GM12878 (cell line): ENCODE results near the gene TPPP3. TPM values are rescaled to one million over a fixed set of nuclear protein-coding genes. Genes with fewer than 3 reads are reported as not detected.

ENCODE experiments used
- ATAC-seq: fragments of 200-7000 bp; cut with Tn5 transposase; 3 replicates; pipeline ENCODE4 v1.9.1; 2020; ENCODE audit warnings: mild to moderate bottlenecking, moderate library complexity
- BruUV-seq: library from RNA; stranded (reverse); fragments of 400-500 nt; replicated peaks from 2 replicates; lab custom pipeline; 2021; lab: Mats Ljungman, UMichigan
- CTCF ChIA-PET: fragments of 300-600 bp; sonication (Branson Sonifier 250); formaldehyde crosslinking; extraction: SDS; loops from one replicate; lab custom pipeline; 2021; ENCODE audit warnings: inconsistent platforms; lab: Yijun Ruan, JAX
- POLR2A ChIA-PET: fragments of 350-600 bp; formaldehyde crosslinking; extraction: SDS; loops from one replicate; lab custom pipeline; 2021; ENCODE audit warnings: inconsistent platforms; lab: Charles Lee
- RAD21 ChIA-PET: fragments of 300-600 bp; sonication (Branson Sonifier 250); formaldehyde crosslinking; loops from one replicate; lab custom pipeline; 2023; ENCODE audit warnings: antibody characterized with exemption; ENCODE audit not compliant: unreplicated experiment; lab: Charles Lee
- SMC1A ChIA-PET: fragments of 300-600 bp; sonication (Branson Sonifier 250); formaldehyde crosslinking; loops from one replicate; lab custom pipeline; 2023; ENCODE audit not compliant: unreplicated experiment, uncharacterized antibody; lab: Charles Lee
- DNase-seq: peaks from one replicate; pipeline ENCODE4 v3.0.0-alpha.2; 2011; ENCODE audit warnings: low read depth, low spot score
- FAIRE-seq: peaks from 3 replicates; lab custom pipeline; 2011; peaks lifted over from hg19 to GRCh38; lab: Jason Lieb, UNC
- H2AFZ ChIP-seq: 2 replicates; pipeline ENCODE4 v1.6.0; 2011; ENCODE audit warnings: low read depth, low read length, control low read depth; ENCODE audit not compliant: control insufficient read depth
- H3K27ac ChIP-seq: 2 replicates; pipeline ENCODE4 v1.5.1; 2011; ENCODE audit warnings: control low read depth; ENCODE audit not compliant: control insufficient read depth, insufficient read depth
- H3K27me3 ChIP-seq, 2 experiments: replicated peaks in 1 of 2; 2 replicates each; pipeline versions ENCODE4 v1.6.0 to v1.6.1; 2011; ENCODE audit warnings: low read length in 1 of 2; ENCODE audit not compliant: control insufficient read depth in 2 of 2, insufficient read depth in 2 of 2
- H3K36me3 ChIP-seq, 2 experiments: 2 replicates each; pipeline ENCODE4 v1.5.1; 2011; ENCODE audit warnings: low read length in 1 of 2; ENCODE audit not compliant: control insufficient read depth in 2 of 2, insufficient read depth in 2 of 2
- H3K4me1 ChIP-seq: 2 replicates; pipeline ENCODE4 v1.6.1; 2011; ENCODE audit warnings: mild to moderate bottlenecking, low read length, moderate library complexity, mixed read lengths; ENCODE audit not compliant: control insufficient read depth, insufficient read depth
- H3K4me2 ChIP-seq: 2 replicates; pipeline ENCODE4 v1.6.0; 2011; ENCODE audit warnings: control low read depth; ENCODE audit not compliant: control insufficient read depth, insufficient read depth
- H3K4me3 ChIP-seq: fragments of 200-600 bp; sonication (generic); 2 replicates; pipeline ENCODE4 v1.5.1; 2016
- H3K79me2 ChIP-seq: 2 replicates; pipeline ENCODE4 v1.6.0; 2011; ENCODE audit warnings: low read length; ENCODE audit not compliant: control insufficient read depth, insufficient read depth
- H3K9ac ChIP-seq: 2 replicates; pipeline ENCODE4 v1.8.0; 2011; ENCODE audit warnings: low read length, control low read depth, mixed read lengths; ENCODE audit not compliant: control insufficient read depth, insufficient read depth
- H3K9me3 ChIP-seq: replicated peaks from 3 replicates; pipeline ENCODE4 v1.5.1; 2011; ENCODE audit warnings: mild to moderate bottlenecking, low read length; ENCODE audit not compliant: control insufficient read depth, insufficient read depth
- H4K20me1 ChIP-seq: 2 replicates; pipeline ENCODE4 v1.6.0; 2011; ENCODE audit not compliant: control insufficient read depth, insufficient read depth
- CBFB ChIP-seq: IDR thresholded peaks from 2 replicates; pipeline ENCODE4 v1.6.1; 2016; ENCODE audit warnings: antibody characterized with exemption, low read depth
- CREB1 ChIP-seq: IDR thresholded peaks from 2 replicates; pipeline ENCODE4 v1.6.1; 2012; ENCODE audit warnings: low read depth, mild to moderate bottlenecking, inconsistent platforms
- CTCF ChIP-seq, 3 experiments: IDR thresholded peaks in 2 of 3; conservative IDR thresholded peaks in 1 of 3; 2 replicates each; pipeline ENCODE4 v1.5.1; 2011; ENCODE audit warnings: low read depth in 3 of 3, low read length in 3 of 3, mild to moderate bottlenecking in 3 of 3, control low read depth in 2 of 3, moderate library complexity in 2 of 3, inconsistent platforms in 1 of 3, mixed read lengths in 1 of 3; ENCODE audit not compliant: control insufficient read depth in 2 of 3, insufficient read depth in 1 of 3; ENCODE audit errors: extremely low read depth in 1 of 3
- NBN ChIP-seq: fragments of 450-650 bp; IDR thresholded peaks from 2 replicates; pipeline ENCODE4 v1.6.1; 2016
- RAD21 ChIP-seq: IDR thresholded peaks from 2 replicates; pipeline ENCODE4 v1.6.1; 2011; ENCODE audit warnings: mild to moderate bottlenecking, low read depth, low read length, moderate library complexity; ENCODE audit not compliant: insufficient read depth
- SMC3 ChIP-seq: IDR thresholded peaks from 2 replicates; pipeline ENCODE4 v1.6.1; 2011; ENCODE audit warnings: low read length, improper control_type of control experiment, borderline replicate concordance
- TAF1 ChIP-seq: IDR thresholded peaks from 2 replicates; pipeline ENCODE4 v1.6.1; 2011; ENCODE audit warnings: mild to moderate bottlenecking, low read depth, low read length, borderline replicate concordance
- ZNF217 ChIP-seq: fragments of 450-650 bp; IDR thresholded peaks from 2 replicates; pipeline ENCODE4 v1.6.1; 2017; ENCODE audit warnings: antibody characterized with exemption, mild to moderate bottlenecking
- ZNF384 ChIP-seq: IDR thresholded peaks from 2 replicates; pipeline ENCODE4 v1.6.1; 2012; ENCODE audit warnings: low read depth, mild to moderate bottlenecking, low read length, improper control_type of control experiment, borderline replicate concordance
- WGBS: methylation state at CpG from one replicate; pipeline ENCODE4 v1.1.6; 2016; ENCODE audit warnings: low lambda C conversion rate; ENCODE audit not compliant: insufficient replicate concordance, insufficient coverage; ENCODE audit errors: missing lambda C conversion rate; 5-methylcytosine and 5-hydroxymethylcytosine counted together
- in situ Hi-C: fragments of 300-500 bp; cut with MboI; formaldehyde crosslinking; loops from 9 replicates; pipeline ENCODE4 v1.14.3; 2018; ENCODE audit warnings: mixed read lengths
- intact Hi-C: fragments of 100-400 bp; cut with micrococcal nuclease; formaldehyde crosslinking; loops from one replicate; pipeline ENCODE4 v1.14.2; 2022; ENCODE audit not compliant: unreplicated experiment
- polyA plus RNA-seq, 11 experiments: library from polyadenylated mRNA; depleted of rRNA in 4 of 11; unstranded in 6 of 11; stranded (reverse) in 5 of 11; fragments of >200 nt; fragmentation: Nextera tagmentation in 4 of 11; fragmentation: Illumina TruSeq in 1 of 11; extraction: Ambion mirVana in 4 of 11; extraction: Trizol in 1 of 11; gene quantifications; 1 replicate in 1 of 11; 2 replicates in 10 of 11; pipeline versions ENCODE4 v1.2.1 to v1.2.3, GENCODE V29; 2011 to 2016; ENCODE audit warnings: inconsistent platforms in 2 of 11, missing spikeins in 2 of 11, low read depth in 1 of 11
- total RNA-seq, 4 experiments: library from RNA; depleted of rRNA in 3 of 4; stranded (reverse); fragments of >200 nt in 3 of 4; fragmentation: Illumina TruSeq in 1 of 4; extraction: Trizol in 1 of 4; gene quantifications; 2 replicates each; pipeline versions ENCODE4 v1.2.1 to v1.2.3, GENCODE V29; 2013 to 2021

The TPPP3 gene
- total and polyA plus RNA-seq, 10 of the 15 experiments (the other 5 are each of a cell fraction or from before 2014, with no cell fraction given) = 0.14 TPM; not detected in 9

- Histone ChIP-seq H2AFZ (no peak overlapping the region), H3K27me3 (no peaks in the 10 kb centered on the region), H4K20me1 (no peaks in the 10 kb centered on the region), H3K36me3 (no peaks in the 10 kb centered on the region), H3K79me2 (no peaks in the 10 kb centered on the region), H3K27ac (no peak overlapping the region)
- ChIA-PET CTCF (interaction anchor here (0.5 to 1.6 kb wide), 10 partner anchors 11 to 165 kb away, joined by 3 to 6 read pairs (median 4); no protein-coding TSS in a partner anchor), SMC1A (interaction anchor here (1.1 to 1.4 kb wide), 3 partner anchors 15 to 36 kb away, joined by 3 read pairs; no protein-coding TSS in a partner anchor)
- intact Hi-C loops = no loop called here
- BruUV-seq = no TSS peak
- FAIRE-seq (no peak), DNase-seq (no peak)
- WGBS = 0% methylated on average over 1 of the region's 1 CpG
- no peak for TF ChIP-seq ZNF217
- TF ChIP-seq CREB1 = no peak
- TF ChIP-seq NBN = no peak
- TF ChIP-seq, all 136 proteins: peak for 0
- H3K4me1 ChIP-seq = no peaks in the 10 kb centered on the region
- RAD21 ChIA-PET = interaction anchor here (0.6 to 1.1 kb wide), 3 partner anchors 49 to 118 kb away, joined by 3 to 4 read pairs (median 3); no protein-coding TSS in a partner anchor
- H3K9ac ChIP-seq = no peak overlapping the region
- H3K9me3 ChIP-seq = no peaks in the 10 kb centered on the region
- in situ Hi-C loops = no loop called here
- ATAC-seq = no peak
- no peak overlapping the region for H3K4me2 ChIP-seq
- POLR2A ChIA-PET = interaction anchor here (0.6 kb wide), 1 partner anchor 340 kb away, joined by 6 read pairs; no protein-coding TSS in a partner anchor
- no peak overlapping the region for H3K4me3 ChIP-seq
Observed at GRCh38 chr16:67350324-67350723, 43.0 kb downstream of the TPPP3 start.

- H3K36me3 ChIP-seq = no peaks in the 10 kb centered on the region
- TF ChIP-seq CBFB (no peak), TAF1 (no peak), RAD21 (peak; percentile 54; the same call in 1 of the 2 replicates), SMC3 (peak; percentile 39; the same call in 1 of the 2 replicates), ZNF384 (peak; percentile 61; the same call in 1 of the 2 replicates), CTCF (IDR thresholded peaks at IDR 0.05 in 2 of 3, conservative IDR thresholded peaks at IDR 0.05 in 1 of 3; ENCODE audit: control insufficient read depth in 2 of 3, extremely low read depth in 1 of 3, insufficient read depth in 1 of 3, low read depth in 3 of 3, low read length in 3 of 3) (peak in 2 of 3 experiments; percentile 34 to 38; a peak in 3 of 6 replicates)
- ChIA-PET SMC1A (interaction anchor here (0.9 to 2.6 kb wide), 3 partner anchors 10 to 111 kb away, joined by 3 to 11 read pairs (median 3); no protein-coding TSS in a partner anchor), POLR2A (no interaction called here), CTCF (interaction anchor here (0.6 to 1.5 kb wide), 5 partner anchors 10 to 113 kb away, joined by 3 to 5 read pairs (median 4); no protein-coding TSS in a partner anchor), RAD21 (interaction anchor here (1.2 kb wide), 1 partner anchor 89 kb away, joined by 3 read pairs; no protein-coding TSS in a partner anchor)
- no peak overlapping the region for H3K4me2 ChIP-seq
- H3K27ac ChIP-seq = no peak overlapping the region
- no peaks in the 10 kb centered on the region for H4K20me1 ChIP-seq
- no peak overlapping the region for H3K4me3 ChIP-seq
- H3K9me3 ChIP-seq = no peaks in the 10 kb centered on the region
- in situ Hi-C loops (no loop called here), intact Hi-C loops (loop anchor here (5.0 kb wide), 1 partner anchor 118 kb away; no protein-coding TSS in a partner anchor)
- no peak overlapping the region for H2AFZ ChIP-seq
- no peaks in the 10 kb centered on the region for H3K27me3 ChIP-seq
- H3K79me2 ChIP-seq = no peaks in the 10 kb centered on the region
- DNase-seq (no peak), ATAC-seq (peak; percentile 83), FAIRE-seq (no peak)
- H3K9ac ChIP-seq = no peak overlapping the region
- H3K4me1 ChIP-seq = no peaks in the 10 kb centered on the region
- no TSS peak for BruUV-seq
Observed at GRCh38 chr16:67349172-67349571, 44.1 kb downstream of the TPPP3 start.
